Measurements from ENCODE around the gene STK32C.

DNA sequence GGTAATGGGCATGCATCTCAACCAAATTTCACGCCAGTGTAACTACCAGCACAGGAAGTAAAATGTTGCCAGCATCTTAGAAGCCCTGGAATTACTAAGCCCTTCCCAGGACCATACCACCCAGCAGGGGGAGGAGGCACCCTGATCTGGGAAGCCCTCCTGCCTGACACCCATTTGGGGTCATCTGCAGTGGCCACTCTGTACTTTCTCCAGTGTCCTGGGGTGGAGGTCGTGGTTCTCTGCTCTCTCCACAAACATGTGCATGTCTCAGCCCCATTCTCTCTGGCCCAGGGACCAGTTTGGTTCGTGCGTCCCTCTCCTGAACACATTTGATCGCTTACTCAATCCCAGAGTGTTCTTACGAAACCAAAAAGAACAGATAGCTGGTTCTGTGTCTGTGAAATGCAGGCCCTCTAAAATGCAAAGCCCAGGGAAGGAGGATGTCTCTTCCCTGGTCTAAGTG lies 14.9 kb upstream of the STK32C start:
- TF ChIP-seq CTCF (IDR thresholded peaks at IDR 0.05), result no peak
- TF ChIP-seq POLR2A (IDR thresholded peaks at IDR 0.05), result no peak

Measured in breast epithelium (tissue), 3 donors.